ENCODE data around the gene PCDHGA6.

GRCh38 chr5:141421489-141421855 lies 47.8 kb downstream of the PCDHGA6 start:
- TF ChIP-seq, protein P1, sequence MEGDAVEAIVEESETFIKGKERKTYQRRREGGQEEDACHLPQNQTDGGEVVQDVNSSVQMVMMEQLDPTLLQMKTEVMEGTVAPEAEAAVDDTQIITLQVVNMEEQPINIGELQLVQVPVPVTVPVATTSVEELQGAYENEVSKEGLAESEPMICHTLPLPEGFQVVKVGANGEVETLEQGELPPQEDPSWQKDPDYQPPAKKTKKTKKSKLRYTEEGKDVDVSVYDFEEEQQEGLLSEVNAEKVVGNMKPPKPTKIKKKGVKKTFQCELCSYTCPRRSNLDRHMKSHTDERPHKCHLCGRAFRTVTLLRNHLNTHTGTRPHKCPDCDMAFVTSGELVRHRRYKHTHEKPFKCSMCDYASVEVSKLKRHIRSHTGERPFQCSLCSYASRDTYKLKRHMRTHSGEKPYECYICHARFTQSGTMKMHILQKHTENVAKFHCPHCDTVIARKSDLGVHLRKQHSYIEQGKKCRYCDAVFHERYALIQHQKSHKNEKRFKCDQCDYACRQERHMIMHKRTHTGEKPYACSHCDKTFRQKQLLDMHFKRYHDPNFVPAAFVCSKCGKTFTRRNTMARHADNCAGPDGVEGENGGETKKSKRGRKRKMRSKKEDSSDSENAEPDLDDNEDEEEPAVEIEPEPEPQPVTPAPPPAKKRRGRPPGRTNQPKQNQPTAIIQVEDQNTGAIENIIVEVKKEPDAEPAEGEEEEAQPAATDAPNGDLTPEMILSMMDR (IDR thresholded peaks at IDR 0.05 in 4 of 5, conservative IDR thresholded peaks at IDR 0.05 in 1 of 5), result no peak
- no peak for TF ChIP-seq POLR2A (IDR thresholded peaks at IDR 0.05)
